ENCODE results near the gene PSMD8.

- TF ChIP-seq SIX5 (IDR thresholded peaks at IDR 0.05; ENCODE audit: low read depth, low read length), result no peak
- no peak for TF ChIP-seq SUZ12 (IDR thresholded peaks at IDR 0.05; ENCODE audit: low read length)
- TF ChIP-seq ZNF274 (IDR thresholded peaks at IDR 0.05; ENCODE audit: borderline replicate concordance, extremely low read depth, low read length), result no peak
- no peak for TF ChIP-seq CTCF (IDR thresholded peaks at IDR 0.05; ENCODE audit: control extremely low read depth in 1 of 3, insufficient read depth in 1 of 3, low read depth in 1 of 3, low read length in 3 of 3)
- TF ChIP-seq JUN (IDR thresholded peaks at IDR 0.05; ENCODE audit: low read depth, low read length), result no peak
- no peak for TF ChIP-seq BRCA1 (IDR thresholded peaks at IDR 0.05; ENCODE audit: low read depth, low read length)
- TF ChIP-seq YY1 (IDR thresholded peaks at IDR 0.05; ENCODE audit: low read depth, low read length), result no peak
- TF ChIP-seq EGR1 (IDR thresholded peaks at IDR 0.05; ENCODE audit: borderline replicate concordance, low read depth, low read length), result no peak
Observed at GRCh38 chr19:38389957-38390924, 15.9 kb downstream of the PSMD8 start.

Measured in H1 (cell line).